H4 (cell line): ENCODE measurements around the gene PKHD1. TPM values are rescaled to one million over a fixed set of nuclear protein-coding genes. Genes with fewer than 3 reads are reported as not detected.
A peak's percentile ranks its signal among the peaks of the same experiment; 100 is the strongest.

Source experiments
- DNase-seq: peaks from one replicate; pipeline ENCODE4 v3.0.0-alpha.2; 2015; ENCODE audit warnings: low spot score
- total RNA-seq: library from RNA; depleted of rRNA; stranded (reverse); fragments of >200 nt; shearing (Covaris generic); gene quantifications from 2 replicates; pipeline ENCODE4 v1.2.3, GENCODE V29; 2014

The PKHD1 gene
- total RNA-seq, 1 experiment from 2014 or later, result not detected

- DNase-seq, result no peak
Observed at GRCh38 chr6:51684603-51685002, 402.8 kb downstream of the PKHD1 start.

- no peak for DNase-seq
Observed at GRCh38 chr6:51684038-51684437, 403.4 kb downstream of the PKHD1 start.

- peak; percentile 87 for DNase-seq
Observed at GRCh38 chr6:51678905-51679620, 408.4 kb downstream of the PKHD1 start.

GRCh38 chr6:51678274-51678673 is 409.1 kb downstream of the PKHD1 start:
- DNase-seq, result no peak

- no peak for DNase-seq
Observed at GRCh38 chr6:51675922-51676275, 411.5 kb downstream of the PKHD1 start.

- no peak for DNase-seq
Observed at GRCh38 chr6:51675020-51675921, 412.1 kb downstream of the PKHD1 start.

GRCh38 chr6:51663525-51663924 is 423.9 kb downstream of the PKHD1 start:
- no peak for DNase-seq

GRCh38 chr6:51660767-51661166 is 426.6 kb downstream of the PKHD1 start:
- no peak for DNase-seq

GRCh38 chr6:51657491-51657890 is 429.9 kb downstream of the PKHD1 start:
- DNase-seq, result no peak

GRCh38 chr6:51655517-51655916 is 431.9 kb downstream of the PKHD1 start:
- DNase-seq, result no peak

- no peak for DNase-seq
Observed at GRCh38 chr6:51654647-51655046, 432.8 kb downstream of the PKHD1 start.

GRCh38 chr6:51651132-51651817 is 436.1 kb downstream of the PKHD1 start:
- no peak for DNase-seq

GRCh38 chr6:51648774-51649173 is 438.6 kb downstream of the PKHD1 start:
- DNase-seq, result no peak

GRCh38 chr6:51648236-51648635 is 439.2 kb downstream of the PKHD1 start:
- DNase-seq, result no peak

- no peak for DNase-seq
Observed at GRCh38 chr6:51644426-51644825, 443.0 kb downstream of the PKHD1 start.

- DNase-seq, result no peak
Observed at GRCh38 chr6:51640021-51640420, 447.4 kb downstream of the PKHD1 start.

- no peak for DNase-seq
Observed at GRCh38 chr6:51633424-51633823, 454.0 kb downstream of the PKHD1 start.

GRCh38 chr6:51630011-51630410 is 457.4 kb downstream of the PKHD1 start:
- no peak for DNase-seq

- DNase-seq, result no peak
Observed at GRCh38 chr6:51626391-51626790, 461.0 kb downstream of the PKHD1 start.

- no peak for DNase-seq
Observed at GRCh38 chr6:51625566-51625965, 461.8 kb downstream of the PKHD1 start.

GRCh38 chr6:51620971-51621370 is 466.4 kb downstream of the PKHD1 start:
- DNase-seq, result no peak

GRCh38 chr6:51619042-51619799 is 468.2 kb downstream of the PKHD1 start:
- no peak for DNase-seq
